ACC112 (cell line): ENCODE data around the gene PLXNB1.
"Not testable (repeated sequence)": the region's sequence is repeated elsewhere in the genome, so short reads cannot be mapped to it uniquely, and the experiment has no call there.

Experiments used
- H2AFZ ChIP-seq: fragments of 200-600 bp; sonication (generic); one replicate; pipeline ENCODE4 v1.6.0; 2017; ENCODE audit warnings: antibody characterized with exemption, low read length; ENCODE audit not compliant: unreplicated experiment
- H3K27ac ChIP-seq: fragments of 200-600 bp; sonication (generic); 2 replicates; pipeline ENCODE4 v1.5.1; 2014; ENCODE audit warnings: low read depth, mild to moderate bottlenecking, antibody characterized with exemption, low read length, moderate library complexity
- H3K27me3 ChIP-seq: fragments of 200-600 bp; sonication (generic); 2 replicates; pipeline ENCODE4 v1.6.1; 2014; ENCODE audit warnings: mild to moderate bottlenecking, antibody characterized with exemption, low read length, moderate library complexity, mixed read lengths; ENCODE audit not compliant: insufficient read depth
- H3K36me3 ChIP-seq: fragments of 200-600 bp; sonication (generic); 2 replicates; pipeline ENCODE4 v1.6.1; 2016; ENCODE audit warnings: mild to moderate bottlenecking, antibody characterized with exemption, low read length, moderate library complexity, mixed read lengths; ENCODE audit not compliant: insufficient read depth
- H3K4me1 ChIP-seq: fragments of 200-600 bp; sonication (generic); one replicate; pipeline ENCODE4 v1.6.1; 2016; ENCODE audit warnings: low read length, mixed read lengths; ENCODE audit not compliant: insufficient read depth, unreplicated experiment, control insufficient read depth
- H3K4me3 ChIP-seq: fragments of 200-600 bp; sonication (generic); 2 replicates; pipeline ENCODE4 v1.5.1; 2014; ENCODE audit warnings: mild to moderate bottlenecking, low read depth, low read length
- H3K79me2 ChIP-seq: fragments of 200-600 bp; sonication (generic); one replicate; pipeline ENCODE4 v1.6.0; 2016; ENCODE audit warnings: low read length; ENCODE audit not compliant: control insufficient read depth, unreplicated experiment, insufficient read depth

The PLXNB1 gene

DNA sequence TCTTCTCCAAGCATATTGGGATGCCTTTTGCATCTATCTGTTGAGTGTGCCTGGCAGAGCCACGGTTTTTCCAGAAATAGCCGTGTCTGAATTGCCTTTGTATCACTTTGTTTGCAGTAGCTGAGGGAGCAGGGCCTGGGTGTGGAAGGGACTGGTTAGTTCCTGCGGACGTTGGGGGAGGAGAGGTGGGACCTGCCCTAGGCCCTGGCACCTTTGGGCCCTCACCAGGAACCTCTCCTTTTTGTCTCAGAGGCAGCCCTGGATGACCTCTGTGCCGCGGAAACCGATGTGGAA lies 35.3 kb upstream of the PLXNB1 start:
- H3K79me2 ChIP-seq, result peaks cover 40% of the 10 kb centered on the region
- H3K4me1 ChIP-seq, result peaks cover 44% of the 10 kb centered on the region
- H2AFZ ChIP-seq, result no peak overlapping the region
- no peaks in the 10 kb centered on the region for H3K27me3 ChIP-seq
- no peak overlapping the region for H3K4me3 ChIP-seq
- H3K27ac ChIP-seq, result peak overlapping the region; percentile 97
- peaks cover 10% of the 10 kb centered on the region for H3K36me3 ChIP-seq

GRCh38 chr3:48464713-48465221 lies 34.9 kb upstream of the PLXNB1 start:
- Histone ChIP-seq H3K36me3 (peaks cover 10% of the 10 kb centered on the region), H3K27me3 (no peaks in the 10 kb centered on the region), H3K4me1 (peaks cover 39% of the 10 kb centered on the region), H3K79me2 (peaks cover 36% of the 10 kb centered on the region), H3K27ac (peak overlapping the region; percentile 97), H2AFZ (no peak overlapping the region), H3K4me3 (no peak overlapping the region)

DNA sequence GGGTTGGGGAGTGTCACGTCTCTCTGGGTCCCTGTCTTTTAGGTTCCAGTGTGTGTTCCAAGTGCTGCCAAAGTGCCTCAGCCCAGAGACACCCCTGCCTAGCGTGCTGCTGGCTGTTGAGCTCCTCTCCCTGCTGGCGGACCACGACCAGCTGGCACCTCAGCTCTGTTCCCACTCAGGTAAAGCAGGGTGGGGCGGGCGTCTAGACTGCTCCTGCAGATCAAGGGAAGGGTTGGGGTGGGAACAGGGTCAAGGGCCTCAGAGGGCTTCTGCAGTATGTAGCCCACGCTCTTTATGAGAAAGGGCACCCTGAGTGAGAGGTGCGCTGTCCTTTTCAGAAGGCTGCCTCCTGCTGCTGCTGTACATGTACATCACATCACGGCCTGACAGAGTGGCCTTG lies 33.8 kb upstream of the PLXNB1 start:
- Histone ChIP-seq H3K79me2 (peaks cover 26% of the 10 kb centered on the region), H2AFZ (no peak overlapping the region), H3K27me3 (no peaks in the 10 kb centered on the region), H3K4me3 (no peak overlapping the region), H3K36me3 (peaks cover 15% of the 10 kb centered on the region), H3K4me1 (peaks cover 30% of the 10 kb centered on the region), H3K27ac (no peak overlapping the region)

DNA sequence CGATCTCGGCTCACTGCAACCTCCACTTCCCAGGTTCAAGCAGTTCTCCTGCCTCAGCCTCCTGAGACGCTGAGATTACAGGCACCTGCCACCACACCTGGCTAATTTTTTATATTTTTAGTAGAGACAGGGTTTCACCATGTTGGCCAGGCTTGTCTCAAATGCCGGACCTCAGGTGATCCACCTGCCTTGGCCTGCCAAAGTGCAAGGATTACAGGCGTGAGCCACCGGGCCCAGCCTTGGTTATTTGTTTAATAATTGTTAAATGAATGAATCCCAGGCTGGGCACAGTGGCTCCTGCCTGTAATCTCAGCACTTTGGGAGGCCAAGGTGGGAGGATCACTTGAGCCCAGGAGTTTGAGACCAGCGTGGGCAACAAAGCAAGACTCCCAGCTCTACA lies 31.9 kb upstream of the PLXNB1 start:
- not testable (repeated sequence) for H3K27me3 ChIP-seq, H3K4me3 ChIP-seq, H3K27ac ChIP-seq, H3K79me2 ChIP-seq, H2AFZ ChIP-seq
- Histone ChIP-seq H3K36me3 (peaks cover 20% of the 10 kb centered on the region), H3K4me1 (peaks cover 11% of the 10 kb centered on the region)

- peaks cover 20% of the 10 kb centered on the region for H3K36me3 ChIP-seq
- peaks cover 6% of the 10 kb centered on the region for H3K4me1 ChIP-seq
- no peaks in the 10 kb centered on the region for H3K79me2 ChIP-seq
- H3K4me3 ChIP-seq, result no peak overlapping the region
- no peak overlapping the region for H2AFZ ChIP-seq
- no peaks in the 10 kb centered on the region for H3K27me3 ChIP-seq
- H3K27ac ChIP-seq, result no peak overlapping the region
Measured at GRCh38 chr3:48460517-48460902, 30.6 kb upstream of the PLXNB1 start.

GRCh38 chr3:48459773-48460516 lies 30.1 kb upstream of the PLXNB1 start:
- Histone ChIP-seq H2AFZ (no peak overlapping the region), H3K79me2 (no peaks in the 10 kb centered on the region), H3K4me1 (peaks cover 1% of the 10 kb centered on the region), H3K36me3 (peaks cover 22% of the 10 kb centered on the region), H3K27me3 (no peaks in the 10 kb centered on the region), H3K27ac (no peak overlapping the region), H3K4me3 (no peak overlapping the region)

GRCh38 chr3:48459331-48459730 lies 29.4 kb upstream of the PLXNB1 start:
- Histone ChIP-seq H3K27ac (no peak overlapping the region), H3K79me2 (no peaks in the 10 kb centered on the region), H3K27me3 (no peaks in the 10 kb centered on the region), H3K4me1 (no peaks in the 10 kb centered on the region), H2AFZ (no peak overlapping the region), H3K36me3 (peaks cover 23% of the 10 kb centered on the region), H3K4me3 (no peak overlapping the region)

DNA sequence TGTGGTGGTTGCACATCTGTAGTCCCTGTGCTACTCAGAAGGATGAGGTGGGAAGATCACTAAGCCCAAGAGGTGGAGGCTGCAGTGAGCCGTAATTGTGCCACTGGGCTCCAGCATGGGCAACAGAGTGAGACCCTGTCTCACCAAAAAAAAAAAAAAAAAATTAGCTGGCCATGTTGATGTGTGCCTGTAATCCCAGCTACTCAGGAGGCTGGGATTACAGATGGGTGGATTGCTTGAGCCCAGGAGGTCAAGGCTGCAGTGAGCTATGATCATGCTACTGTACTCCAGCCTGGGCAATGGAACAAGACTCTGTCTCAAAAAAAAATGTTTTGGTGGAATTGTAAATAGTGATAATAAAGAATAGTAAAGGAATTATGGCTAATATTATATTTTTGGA lies 26.6 kb upstream of the PLXNB1 start:
- Histone ChIP-seq H3K4me3 (no peak overlapping the region), H2AFZ (no peak overlapping the region), H3K36me3 (peaks cover 27% of the 10 kb centered on the region), H3K4me1 (no peaks in the 10 kb centered on the region), H3K27ac (no peak overlapping the region), H3K27me3 (no peaks in the 10 kb centered on the region), H3K79me2 (no peaks in the 10 kb centered on the region)

GRCh38 chr3:48451270-48451669 lies 21.4 kb upstream of the PLXNB1 start:
- Histone ChIP-seq H3K4me1 (peaks cover 7% of the 10 kb centered on the region), H3K36me3 (peaks cover 8% of the 10 kb centered on the region; the same call in 1 of the 2 replicates), H3K27ac (no peak overlapping the region), H2AFZ (no peak overlapping the region), H3K27me3 (no peaks in the 10 kb centered on the region), H3K4me3 (no peak overlapping the region), H3K79me2 (peaks cover 26% of the 10 kb centered on the region)

DNA sequence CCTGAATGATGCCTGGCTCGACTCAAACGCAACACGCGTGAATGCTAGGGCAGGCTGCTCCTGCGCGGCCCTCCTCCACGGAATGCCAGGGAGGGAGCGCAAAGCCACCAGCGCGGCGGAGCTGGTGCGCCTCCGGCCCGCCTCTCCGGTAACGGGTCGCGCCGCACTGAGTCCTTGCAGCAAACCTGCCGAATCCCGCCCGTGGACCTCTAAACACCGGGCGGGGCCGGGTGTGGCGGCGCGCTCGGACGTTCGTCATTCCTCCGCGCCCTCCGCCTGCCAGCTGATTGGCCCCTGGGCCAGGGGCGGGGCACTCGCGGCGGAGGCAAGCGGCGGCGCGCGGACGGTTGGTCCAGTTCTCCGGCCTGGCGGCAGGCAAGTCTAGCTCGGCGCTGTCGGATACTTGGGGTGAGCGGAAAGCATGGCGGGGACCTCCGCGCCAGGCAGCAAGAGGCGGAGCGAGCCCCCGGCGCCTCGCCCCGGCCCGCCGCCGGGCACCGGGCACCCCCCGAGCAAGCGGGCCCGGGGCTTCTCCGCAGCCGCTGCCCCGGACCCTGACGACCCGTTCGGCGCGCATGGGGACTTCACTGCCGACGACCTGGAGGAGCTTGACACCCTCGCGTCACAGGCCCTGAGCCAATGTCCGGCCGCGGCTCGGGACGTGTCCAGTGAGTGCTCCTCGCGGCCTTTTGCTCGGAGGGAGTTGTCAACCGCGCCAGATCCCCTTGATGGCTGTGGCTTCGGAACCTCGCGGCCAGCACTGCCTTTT lies 16.7 kb upstream of the PLXNB1 start, which contains the start of gene ATRIP:
TSS of gene ATRIP (plus strand) at position 313 of the 769 bp plus-strand sequence. CDS start at position 422, 109 bp downstream.
- peaks cover 5% of the 10 kb centered on the region; the same call in 1 of the 2 replicates for H3K36me3 ChIP-seq
- H3K27me3 ChIP-seq, result no peaks in the 10 kb centered on the region
- H3K27ac ChIP-seq, result peak within 1 kb of the TSS; percentile 70
- peaks cover 45% of the 10 kb centered on the region for H3K79me2 ChIP-seq
- H2AFZ ChIP-seq, result peak within 1 kb of the TSS; percentile 63
- peaks cover 17% of the 10 kb centered on the region for H3K4me1 ChIP-seq
- H3K4me3 ChIP-seq, result peak within 1 kb of the TSS; percentile 81
